Upper lobe of left lung (tissue), 6 donors: ENCODE results near the gene SOSTDC1. TPM values are rescaled to one million over a fixed set of nuclear protein-coding genes. Genes with fewer than 3 reads are reported as not detected.

Experiments
- ATAC-seq, 2 donors: fragments of 200-7000 bp; cut with Tn5 transposase; one replicate each; pipeline ENCODE4 v1.9.1; 2022; ENCODE audit warnings: mild to moderate bottlenecking in 2 of 2, moderate library complexity in 2 of 2; ENCODE audit not compliant: low FRiP score in 2 of 2
- DNase-seq, 2 donors: peaks; one replicate each; pipeline ENCODE4 v3.0.0-alpha.2; 2019 to 2020
- H3K27ac ChIP-seq, 4 donors: fragments of 200-600 bp; sonication (generic); one replicate each; pipeline ENCODE4 v1.5.1; 2016 to 2019
- H3K27me3 ChIP-seq, 4 donors: fragments of 200-600 bp; sonication (generic); one replicate each; pipeline ENCODE4 v1.5.1; 2017 to 2019
- H3K36me3 ChIP-seq, 4 donors: fragments of 200-600 bp; sonication (generic); one replicate each; pipeline ENCODE4 v1.5.1; 2016 to 2019
- H3K4me1 ChIP-seq, 4 donors: fragments of 200-600 bp; sonication (generic); one replicate each; pipeline ENCODE4 v1.5.1; 2018 to 2019
- H3K4me3 ChIP-seq, 4 donors: fragments of 200-600 bp; sonication (generic); one replicate each; pipeline ENCODE4 v1.5.1; 2017 to 2019; ENCODE audit warnings: mild to moderate bottlenecking in 2 of 4, moderate library complexity in 1 of 4
- H3K9me3 ChIP-seq, 4 donors: fragments of 200-600 bp; sonication (generic); one replicate each; pipeline ENCODE4 v1.5.1; 2018 to 2019
- CTCF ChIP-seq, 6 experiments: fragments of 450-650 bp in 4 of 6; fragments of 200-600 bp in 2 of 6; sonication (generic) in 2 of 6; IDR thresholded peaks; one replicate each; pipeline ENCODE4 v1.5.1; 2016 to 2019; ENCODE audit warnings: antibody characterized with exemption in 6 of 6
- EP300 ChIP-seq, 4 donors: sonication (generic); formaldehyde crosslinking; IDR thresholded peaks; one replicate each; pipeline ENCODE4 v1.5.1; 2017; ENCODE audit warnings: antibody characterized with exemption in 4 of 4, control low read depth in 2 of 4
- POLR2A ChIP-seq, 4 donors: fragments of 450-650 bp; IDR thresholded peaks; one replicate each; pipeline ENCODE4 v1.5.1; 2016 to 2017; ENCODE audit warnings: antibody characterized with exemption in 4 of 4, mild to moderate bottlenecking in 2 of 4
- POLR2AphosphoS5 ChIP-seq, 2 donors: sonication (generic); formaldehyde crosslinking; IDR thresholded peaks; one replicate each; pipeline ENCODE4 v1.5.1; 2017; ENCODE audit warnings: antibody characterized with exemption in 2 of 2
- whole genome bisulfite sequencing, 2 donors: methylation state at CpG; one replicate each; pipeline ENCODE4 v1.1.5; 2017 to 2018; 5-methylcytosine and 5-hydroxymethylcytosine counted together
- total RNA-seq, 6 donors: library from RNA; depleted of rRNA in 4 of 6; stranded (reverse); fragments of >200 nt in 4 of 6; gene quantifications; one replicate each; pipeline versions ENCODE4 v1.1.0 to v1.2.1, GENCODE V29; 2016 to 2021
- donor health status: DM: no; HTN: no; CAD: no; lungs with moderate emphysema.
- donor health status: DM: no; HTN: yes; CAD: no; lungs with severe emphysema.

Gene SOSTDC1
- total RNA-seq, 6 donors from 2014 or later, result 3.1 to 37.5 (median 9.4) TPM

DNA sequence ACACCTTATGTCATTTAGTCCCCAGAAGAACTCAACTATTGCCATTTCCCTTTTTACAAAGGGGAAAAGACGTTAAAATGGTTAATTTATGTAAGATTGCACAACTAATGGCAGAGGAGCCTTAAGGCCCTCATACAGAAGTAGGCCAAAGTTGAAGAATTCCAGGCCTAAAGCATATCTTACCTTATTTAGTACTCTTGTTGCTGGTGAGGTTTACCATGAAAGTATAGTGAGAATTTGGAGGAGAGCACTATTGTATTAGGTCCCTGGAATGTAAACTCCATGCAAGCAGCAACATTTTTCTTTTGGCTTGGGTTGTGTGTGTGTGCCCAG, 43.5 kb downstream of the SOSTDC1 start:
- Histone ChIP-seq H3K4me3 (peak overlapping the region in 1 of 4 donors; percentile 71), H3K36me3 (no peaks in the 10 kb centered on the region), H3K9me3 (no peaks in the 10 kb centered on the region), H3K4me1 (peaks cover 13 to 19% (median 15%) of the 10 kb centered on the region in 4 donors), H3K27ac (peak overlapping the region; percentile 93 to 99 (median 96)), H3K27me3 (no peaks in the 10 kb centered on the region)
- TF ChIP-seq EP300 (IDR thresholded peaks at IDR 0.05) (no peak), POLR2AphosphoS5 (IDR thresholded peaks at IDR 0.05) (no peak), POLR2A (IDR thresholded peaks at IDR 0.05) (no peak), CTCF (IDR thresholded peaks at IDR 0.05) (no peak)
- no peak for DNase-seq
- no peak for ATAC-seq
- 29 to 45% methylated on average over 1 of the region's 1 CpG for WGBS, 2 donors

DNA sequence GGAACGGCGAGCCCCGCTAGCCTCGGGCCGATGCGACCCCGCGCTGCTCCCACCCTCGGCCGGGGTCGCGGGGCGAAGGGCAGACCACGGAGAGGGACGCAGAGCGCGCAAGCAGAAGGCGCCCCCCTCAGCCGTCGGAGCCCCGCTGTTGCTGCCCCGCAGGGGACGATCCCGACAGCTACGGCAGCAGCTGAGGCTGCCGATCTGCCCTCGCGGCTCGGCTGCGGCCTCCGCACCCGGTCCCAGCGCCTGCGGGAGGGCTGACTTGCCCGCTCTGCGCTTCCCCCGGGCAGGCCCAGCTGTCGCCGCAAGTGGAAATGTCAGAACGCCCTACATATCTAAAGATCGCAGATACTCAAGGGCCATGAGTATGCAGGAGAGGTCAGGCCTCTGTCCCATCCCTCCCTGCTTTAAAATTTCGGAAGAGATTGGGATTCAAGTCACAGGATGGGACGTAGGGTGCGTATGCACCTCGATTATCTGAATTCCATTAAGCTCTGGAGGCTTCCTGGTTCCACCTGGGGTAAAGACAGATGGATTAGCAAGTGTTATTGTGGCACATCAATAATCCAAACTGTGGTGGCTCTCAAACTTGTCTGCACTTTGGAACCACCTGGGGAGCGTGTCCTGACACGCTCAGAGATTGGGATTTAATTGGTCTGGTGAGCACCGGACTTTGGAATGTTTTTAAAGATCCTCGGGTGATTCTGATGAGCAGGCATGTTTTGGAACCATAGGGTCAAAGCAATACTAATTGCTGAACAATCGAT, 44.0 kb downstream of the SOSTDC1 start, which contains the start of gene CRPPA:
Gene CRPPA (minus strand): TSS at position 206 of the 770 bp plus-strand sequence. CDS start 216 bp downstream, outside the sequence.
- Histone ChIP-seq H3K4me3 (peak within 1 kb of the TSS; percentile 57 to 71 (median 62)), H3K4me1 (peaks cover 13 to 21% (median 15%) of the 10 kb centered on the region in 4 donors), H3K27ac (peak within 1 kb of the TSS; percentile 93 to 99 (median 96)), H3K27me3 (no peaks in the 10 kb centered on the region), H3K9me3 (no peaks in the 10 kb centered on the region), H3K36me3 (no peaks in the 10 kb centered on the region)
- peak in 1 of 4 donors; percentile 6 for TF ChIP-seq POLR2A (IDR thresholded peaks at IDR 0.05)
- TF ChIP-seq EP300 (IDR thresholded peaks at IDR 0.05), result no peak
- no peak for TF ChIP-seq CTCF (IDR thresholded peaks at IDR 0.05)
- no peak for TF ChIP-seq POLR2AphosphoS5 (IDR thresholded peaks at IDR 0.05)
- ATAC-seq (peak; percentile 24 to 81), DNase-seq (peak in 1 of 2 donors; percentile 90)
- WGBS, 2 donors, result 25 to 47% methylated on average over 10 to 23 of the region's 50 CpGs

DNA sequence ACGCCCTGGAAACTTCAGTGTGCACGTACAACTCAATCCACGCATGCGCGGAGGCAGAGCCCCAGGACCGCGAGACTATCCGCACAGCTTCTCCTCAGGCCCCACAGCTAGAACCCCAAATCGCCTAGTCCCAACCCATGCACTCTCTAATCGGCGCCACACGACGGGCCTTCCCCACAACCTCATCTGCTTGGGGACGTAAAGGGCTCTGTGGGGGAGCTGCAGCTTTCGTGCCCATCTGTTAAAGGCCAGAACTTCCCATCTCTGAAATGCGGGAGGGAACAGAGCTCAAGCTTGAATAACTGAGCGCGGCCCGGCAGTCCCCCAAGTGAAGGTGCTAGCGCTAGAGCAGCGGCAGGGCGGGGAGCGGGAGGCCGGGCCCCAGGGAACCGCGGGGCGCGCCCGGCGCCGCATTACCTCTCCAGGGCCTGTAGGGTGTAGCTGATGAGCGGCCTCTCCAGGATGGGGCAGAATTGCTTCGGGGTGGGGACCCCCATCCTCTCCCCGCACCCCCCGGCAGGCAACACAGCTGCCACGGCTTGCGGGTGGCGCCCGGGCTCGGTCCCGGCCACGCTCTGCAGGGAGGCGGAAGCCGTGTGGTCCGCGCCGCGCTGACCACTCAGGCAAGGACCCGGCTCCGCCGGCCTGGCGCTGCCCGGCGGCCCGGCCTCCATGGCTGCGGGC, 44.7 kb downstream of the SOSTDC1 start:
- no peaks in the 10 kb centered on the region for H3K9me3 ChIP-seq
- H3K27ac ChIP-seq, result peak overlapping the region; percentile 93 to 99 (median 96)
- 2 to 3% methylated on average over 8 to 31 of the region's 56 CpGs for WGBS, 2 donors
- peaks cover 13 to 23% (median 15%) of the 10 kb centered on the region in 4 donors for H3K4me1 ChIP-seq
- no peaks in the 10 kb centered on the region for H3K27me3 ChIP-seq
- peak; percentile 91 to 94 for ATAC-seq
- peak; percentile 85 to 95 for DNase-seq
- TF ChIP-seq POLR2AphosphoS5 (IDR thresholded peaks at IDR 0.05) (peak; percentile 74 to 87), EP300 (IDR thresholded peaks at IDR 0.05) (no peak), POLR2A (IDR thresholded peaks at IDR 0.05) (peak in 3 of 4 donors; percentile 63 to 92 (median 63)), CTCF (IDR thresholded peaks at IDR 0.05) (peak; percentile 35 to 80 (median 50))
- H3K36me3 ChIP-seq, result no peaks in the 10 kb centered on the region
- H3K4me3 ChIP-seq, result peak overlapping the region; percentile 57 to 71 (median 62)

DNA sequence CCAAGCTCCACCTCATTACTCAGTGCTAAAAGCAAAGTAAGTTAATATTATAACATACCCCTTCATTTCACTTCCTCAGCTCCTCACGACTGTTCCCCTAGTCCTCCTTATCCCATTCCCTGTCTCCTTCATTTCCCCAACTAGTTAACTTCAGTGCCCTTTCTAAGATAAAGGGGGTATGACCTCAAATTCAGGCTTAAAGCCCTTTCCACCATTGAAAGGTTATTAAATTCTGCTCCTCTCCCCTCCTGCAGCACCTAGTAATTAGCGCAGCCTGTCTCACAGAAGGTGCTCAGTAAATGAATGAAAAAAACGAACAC, 45.2 kb downstream of the SOSTDC1 start:
- DNase-seq (no peak), ATAC-seq (no peak)

More for the DNA sequence above, 45.2 kb downstream of the SOSTDC1 start:
- no peaks in the 10 kb centered on the region for H3K9me3 ChIP-seq
- no peak for TF ChIP-seq CTCF (IDR thresholded peaks at IDR 0.05)
- TF ChIP-seq POLR2AphosphoS5 (IDR thresholded peaks at IDR 0.05), result no peak
- no peak for TF ChIP-seq POLR2A (IDR thresholded peaks at IDR 0.05)
- no peak for TF ChIP-seq EP300 (IDR thresholded peaks at IDR 0.05)
- peak overlapping the region in 3 of 4 donors; percentile 57 to 71 (median 58) for H3K4me3 ChIP-seq
- peaks cover 13 to 23% (median 15%) of the 10 kb centered on the region in 4 donors for H3K4me1 ChIP-seq
- H3K27ac ChIP-seq, result peak overlapping the region; percentile 93 to 99 (median 96)
- no peaks in the 10 kb centered on the region for H3K36me3 ChIP-seq
- H3K27me3 ChIP-seq, result no peaks in the 10 kb centered on the region
- 0 to 1% methylated on average over 3 of the region's 3 CpGs for WGBS, 2 donors
